Prostate gland (tissue), 2 donors: ENCODE results near the gene ALPK3. TPM values are rescaled to one million over a fixed set of nuclear protein-coding genes. Genes with fewer than 3 reads are reported as not detected.
A peak's percentile ranks its signal among the peaks of the same experiment; 100 is the strongest.

ENCODE experiments used
- DNase-seq: peaks from one replicate; pipeline ENCODE4 v3.0.0-alpha.2; 2019; ENCODE audit warnings: low spot score
- H3K27ac ChIP-seq, 2 donors: fragments of 200-600 bp; sonication (generic); 2 replicates each; pipeline ENCODE4 v1.5.1; 2017 to 2019
- H3K27me3 ChIP-seq: fragments of 200-600 bp; sonication (generic); replicated peaks from 2 replicates; pipeline ENCODE4 v1.5.1; 2019; ENCODE audit not compliant: insufficient read depth
- H3K36me3 ChIP-seq, 2 donors: fragments of 200-600 bp; sonication (generic); 1 replicate in 1 of 2; 2 replicates in 1 of 2; pipeline versions ENCODE4 v1.5.1 to v1.8.1; 2017 to 2019
- H3K4me1 ChIP-seq: fragments of 200-600 bp; sonication (generic); replicated peaks from 2 replicates; pipeline ENCODE4 v1.5.1; 2019
- H3K4me3 ChIP-seq, 2 donors: fragments of 200-600 bp; sonication (generic); 2 replicates each; pipeline ENCODE4 v1.5.1; 2017 to 2019
- H3K9me3 ChIP-seq: fragments of 200-600 bp; sonication (generic); 2 replicates; pipeline ENCODE4 v1.5.1; 2017
- POLR2A ChIP-seq: fragments of 450-650 bp; IDR thresholded peaks from one replicate; pipeline ENCODE4 v1.6.1; 2016; ENCODE audit warnings: antibody characterized with exemption, mild to moderate bottlenecking
- POLR2AphosphoS5 ChIP-seq: sonication (generic); formaldehyde crosslinking; IDR thresholded peaks from one replicate; pipeline ENCODE4 v1.6.1; 2017; ENCODE audit warnings: antibody characterized with exemption
- WGBS: methylation state at CpG from one replicate; pipeline ENCODE4 v1.1.5; 2018; 5-methylcytosine and 5-hydroxymethylcytosine counted together
- intact Hi-C: fragments of 100-400 bp; cut with DNase I; formaldehyde crosslinking; loops from one replicate; pipeline ENCODE4 v1.14.2; 2022
- total RNA-seq, 2 donors: library from RNA; depleted of rRNA; stranded (reverse); fragments of >200 nt; gene quantifications; one replicate each; pipeline ENCODE4 v1.1.0, GENCODE V29; 2016
- TF ChIP-seq, protein P1 (sequence below), 4 experiments: fragments of 200-600 bp in 2 of 4; fragments of 450-650 bp in 2 of 4; sonication (generic) in 2 of 4; IDR thresholded peaks; 1 replicate in 3 of 4; 2 replicates in 1 of 4; pipeline ENCODE4 v1.5.1; 2016 to 2019; ENCODE audit warnings: antibody characterized with exemption in 4 of 4, mild to moderate bottlenecking in 2 of 4, moderate library complexity in 2 of 4

Gene ALPK3
- total RNA-seq, 2 donors from 2014 or later = 0.68 to 7.2 TPM

DNA sequence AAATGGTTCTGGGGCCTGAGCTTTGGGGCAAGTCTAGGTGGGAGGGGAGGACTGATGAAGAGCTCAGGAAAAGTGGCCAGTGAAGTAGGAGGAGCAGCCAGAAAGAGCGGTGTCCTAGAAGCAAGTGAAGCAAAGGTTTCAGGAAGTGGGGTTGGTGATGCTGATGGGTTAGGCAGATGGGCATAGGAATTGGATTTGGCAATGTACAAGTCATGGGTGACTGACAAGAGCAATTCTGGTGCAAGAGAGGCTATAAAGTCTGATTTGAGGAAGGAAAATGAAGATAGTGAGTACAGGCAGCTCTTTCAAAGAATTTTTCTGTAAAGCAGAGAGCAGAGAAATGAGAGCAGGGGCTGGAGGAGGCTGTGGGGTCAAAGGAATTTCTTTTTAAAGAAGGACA, 19.7 kb downstream of the ALPK3 start:
- TF ChIP-seq POLR2AphosphoS5 = no peak
- TF ChIP-seq, protein P1, sequence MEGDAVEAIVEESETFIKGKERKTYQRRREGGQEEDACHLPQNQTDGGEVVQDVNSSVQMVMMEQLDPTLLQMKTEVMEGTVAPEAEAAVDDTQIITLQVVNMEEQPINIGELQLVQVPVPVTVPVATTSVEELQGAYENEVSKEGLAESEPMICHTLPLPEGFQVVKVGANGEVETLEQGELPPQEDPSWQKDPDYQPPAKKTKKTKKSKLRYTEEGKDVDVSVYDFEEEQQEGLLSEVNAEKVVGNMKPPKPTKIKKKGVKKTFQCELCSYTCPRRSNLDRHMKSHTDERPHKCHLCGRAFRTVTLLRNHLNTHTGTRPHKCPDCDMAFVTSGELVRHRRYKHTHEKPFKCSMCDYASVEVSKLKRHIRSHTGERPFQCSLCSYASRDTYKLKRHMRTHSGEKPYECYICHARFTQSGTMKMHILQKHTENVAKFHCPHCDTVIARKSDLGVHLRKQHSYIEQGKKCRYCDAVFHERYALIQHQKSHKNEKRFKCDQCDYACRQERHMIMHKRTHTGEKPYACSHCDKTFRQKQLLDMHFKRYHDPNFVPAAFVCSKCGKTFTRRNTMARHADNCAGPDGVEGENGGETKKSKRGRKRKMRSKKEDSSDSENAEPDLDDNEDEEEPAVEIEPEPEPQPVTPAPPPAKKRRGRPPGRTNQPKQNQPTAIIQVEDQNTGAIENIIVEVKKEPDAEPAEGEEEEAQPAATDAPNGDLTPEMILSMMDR (IDR thresholded peaks at IDR 0.05) = no peak
- no peak for TF ChIP-seq POLR2A
- 87% methylated on average over 1 of the region's 1 CpG for WGBS
- Histone ChIP-seq H3K9me3 (no peaks in the 10 kb centered on the region), H3K27me3 (no peaks in the 10 kb centered on the region), H3K4me3 (no peak overlapping the region), H3K36me3 (no peaks in the 10 kb centered on the region), H3K27ac (no peak overlapping the region), H3K4me1 (no peaks in the 10 kb centered on the region)
- no peak for DNase-seq
- intact Hi-C loops = no loop called here

DNA sequence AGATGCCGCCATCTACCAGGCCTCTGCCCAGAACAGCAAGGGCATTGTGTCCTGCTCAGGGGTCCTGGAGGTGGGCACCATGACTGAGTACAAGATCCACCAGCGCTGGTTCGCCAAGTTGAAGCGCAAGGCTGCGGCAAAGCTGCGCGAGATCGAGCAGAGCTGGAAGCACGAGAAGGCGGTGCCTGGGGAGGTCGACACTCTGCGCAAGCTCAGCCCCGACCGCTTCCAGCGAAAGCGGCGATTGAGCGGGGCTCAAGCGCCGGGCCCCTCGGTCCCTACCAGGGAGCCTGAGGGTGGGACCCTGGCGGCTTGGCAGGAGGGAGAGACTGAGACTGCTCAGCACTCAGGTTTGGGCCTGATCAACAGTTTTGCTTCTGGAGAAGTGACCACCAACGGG, 22.6 kb downstream of the ALPK3 start:
- Histone ChIP-seq H3K27me3 (no peaks in the 10 kb centered on the region), H3K4me1 (no peaks in the 10 kb centered on the region), H3K4me3 (no peak overlapping the region), H3K36me3 (no peaks in the 10 kb centered on the region), H3K27ac (no peak overlapping the region), H3K9me3 (no peaks in the 10 kb centered on the region)
- TF ChIP-seq POLR2AphosphoS5 = no peak
- TF ChIP-seq, protein P1 (IDR thresholded peaks at IDR 0.05) = no peak
- intact Hi-C loops = no loop called here
- 97% methylated on average over 23 of the region's 23 CpGs for WGBS
- no peak for DNase-seq

DNA sequence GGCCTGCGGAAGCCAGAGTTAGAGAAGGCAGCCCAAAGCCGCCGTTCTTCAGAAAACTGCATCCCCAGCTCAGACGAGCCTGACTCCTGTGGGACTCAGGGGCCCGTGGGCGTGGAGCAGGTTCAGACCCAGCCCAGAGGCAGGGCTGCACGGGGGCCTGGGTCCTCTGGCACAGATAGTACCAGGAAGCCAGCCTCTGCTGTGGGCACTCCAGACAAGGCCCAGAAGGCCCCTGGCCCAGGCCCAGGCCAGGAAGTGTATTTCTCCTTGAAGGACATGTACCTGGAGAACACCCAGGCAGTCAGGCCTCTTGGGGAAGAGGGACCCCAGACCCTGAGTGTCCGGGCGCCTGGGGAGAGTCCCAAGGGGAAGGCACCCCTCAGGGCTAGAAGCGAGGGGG, 23.1 kb downstream of the ALPK3 start:
- H3K4me3 ChIP-seq = no peak overlapping the region
- TF ChIP-seq POLR2AphosphoS5 (no peak), POLR2A (no peak)
- TF ChIP-seq, protein P1 (IDR thresholded peaks at IDR 0.05) = no peak
- 91% methylated on average over 10 of the region's 10 CpGs for WGBS
- H3K4me1 ChIP-seq = no peaks in the 10 kb centered on the region
- no peak for DNase-seq
- H3K27ac ChIP-seq = no peak overlapping the region
- intact Hi-C loops = no loop called here
- H3K27me3 ChIP-seq = no peaks in the 10 kb centered on the region
- no peaks in the 10 kb centered on the region for H3K36me3 ChIP-seq
- H3K9me3 ChIP-seq = no peaks in the 10 kb centered on the region

DNA sequence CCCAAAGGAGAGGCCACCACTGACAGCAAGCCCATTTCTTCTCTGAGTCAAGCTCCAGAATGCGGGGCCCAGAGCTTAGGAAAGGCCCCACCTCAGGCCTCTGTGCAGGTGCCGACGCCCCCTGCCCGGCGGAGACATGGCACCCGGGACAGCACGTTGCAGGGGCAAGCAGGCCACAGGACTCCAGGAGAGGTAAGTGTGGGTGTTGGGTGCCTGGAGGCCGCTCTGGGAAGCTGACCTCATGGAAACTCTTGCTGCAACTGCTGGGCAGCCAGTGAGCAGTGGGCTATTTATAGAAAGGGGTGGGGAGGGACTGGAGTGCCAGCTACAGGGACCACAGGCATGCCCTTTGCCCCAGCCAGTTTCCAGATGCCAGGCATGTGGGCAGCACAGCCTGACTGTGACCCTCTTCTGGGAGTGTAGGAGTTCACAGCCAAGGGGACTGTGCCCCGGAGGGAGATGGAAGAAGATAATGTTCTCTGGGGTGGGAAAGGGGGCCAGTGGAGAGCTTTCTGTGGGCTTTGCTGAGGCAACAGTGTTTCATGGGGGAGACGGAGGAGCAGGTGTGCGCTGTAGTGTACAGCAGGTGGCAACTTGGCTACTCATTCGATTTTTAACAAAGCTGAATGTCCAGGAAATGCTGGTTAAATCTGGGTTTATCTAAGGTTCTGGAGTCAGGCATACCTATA, 23.7 kb downstream of the ALPK3 start:
- H3K4me1 ChIP-seq = no peaks in the 10 kb centered on the region
- no peak overlapping the region for H3K27ac ChIP-seq
- no peaks in the 10 kb centered on the region for H3K27me3 ChIP-seq
- H3K4me3 ChIP-seq = no peak overlapping the region
- H3K36me3 ChIP-seq = no peaks in the 10 kb centered on the region
- TF ChIP-seq, protein P1 (IDR thresholded peaks at IDR 0.05) = no peak
- peak; percentile 12 for TF ChIP-seq POLR2AphosphoS5
- DNase-seq = no peak
- H3K9me3 ChIP-seq = no peaks in the 10 kb centered on the region
- 84% methylated on average over 12 of the region's 12 CpGs for WGBS
- intact Hi-C loops = no loop called here

DNA sequence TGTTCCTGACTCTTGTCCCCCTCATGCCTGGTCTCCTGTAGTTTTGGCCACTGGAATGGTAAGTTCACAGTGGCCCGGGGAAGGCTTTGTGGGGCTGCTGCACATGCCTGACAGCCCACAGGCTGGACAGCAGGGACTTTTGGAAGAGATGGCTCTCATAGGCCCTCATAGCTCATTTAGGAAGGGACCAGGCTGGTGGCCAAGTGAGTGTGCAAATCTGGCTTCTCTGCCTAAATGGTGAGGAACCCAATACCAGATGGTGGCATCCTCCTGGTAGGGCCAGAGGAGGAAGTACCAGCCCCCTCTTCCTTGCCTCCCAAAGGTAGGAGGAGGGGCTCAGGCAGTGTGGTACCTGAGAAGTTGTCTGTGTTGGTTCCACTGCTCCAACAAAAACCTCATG, 25.6 kb downstream of the ALPK3 start:
- H3K27ac ChIP-seq = no peak overlapping the region
- H3K4me3 ChIP-seq = no peak overlapping the region
- H3K36me3 ChIP-seq = no peaks in the 10 kb centered on the region
- intact Hi-C loops = no loop called here
- no peaks in the 10 kb centered on the region for H3K9me3 ChIP-seq
- TF ChIP-seq POLR2AphosphoS5 (no peak), POLR2A (no peak)
- TF ChIP-seq, protein P1 (IDR thresholded peaks at IDR 0.05) = no peak
- H3K4me1 ChIP-seq = no peaks in the 10 kb centered on the region
- no peak for DNase-seq
- H3K27me3 ChIP-seq = no peaks in the 10 kb centered on the region
- 69% methylated on average over 1 of the region's 1 CpG for WGBS
